Measurements from ENCODE around the gene SCARB1.
"Not testable (repeated sequence)": the region's sequence is repeated elsewhere in the genome, so short reads cannot be mapped to it uniquely, and the experiment has no call there.

Gene SCARB1

GRCh38 chr12:124883263-124884130 lies 19.8 kb upstream of the SCARB1 start:
- DNase-seq, result no peak

GRCh38 chr12:124881123-124881522 lies 17.5 kb upstream of the SCARB1 start:
- no peak for DNase-seq

GRCh38 chr12:124880335-124880734 lies 16.7 kb upstream of the SCARB1 start:
- DNase-seq, result not testable (repeated sequence)

- no peak for DNase-seq
Observed at GRCh38 chr12:124878795-124879516, 15.3 kb upstream of the SCARB1 start.

- no peak for DNase-seq
Observed at GRCh38 chr12:124877423-124877822, 13.8 kb upstream of the SCARB1 start.

GRCh38 chr12:124876171-124876570 lies 12.5 kb upstream of the SCARB1 start:
- no peak for DNase-seq

- no peak for DNase-seq
Observed at GRCh38 chr12:124875803-124876132, 12.1 kb upstream of the SCARB1 start.

- DNase-seq, result no peak
Observed at GRCh38 chr12:124874988-124875802, 11.5 kb upstream of the SCARB1 start.

- DNase-seq, result no peak
Observed at GRCh38 chr12:124874188-124874587, 10.5 kb upstream of the SCARB1 start.

- DNase-seq, result no peak
Observed at GRCh38 chr12:124872068-124872719, 8.5 kb upstream of the SCARB1 start.

- DNase-seq, result no peak
Observed at GRCh38 chr12:124871297-124871696, 7.6 kb upstream of the SCARB1 start.

GRCh38 chr12:124870515-124870914 lies 6.9 kb upstream of the SCARB1 start:
- DNase-seq, result no peak

- no peak for DNase-seq
Observed at GRCh38 chr12:124869059-124869665, 5.5 kb upstream of the SCARB1 start.

GRCh38 chr12:124868252-124869058 lies 4.8 kb upstream of the SCARB1 start:
- no peak for DNase-seq

- no peak for DNase-seq
Observed at GRCh38 chr12:124867401-124867930, 3.8 kb upstream of the SCARB1 start.

GRCh38 chr12:124866883-124867400 lies 3.3 kb upstream of the SCARB1 start:
- no peak for DNase-seq

- DNase-seq, result no peak
Observed at GRCh38 chr12:124866195-124866882, 2.7 kb upstream of the SCARB1 start.

GRCh38 chr12:124865728-124866127 lies 2.1 kb upstream of the SCARB1 start:
- no peak for DNase-seq

- DNase-seq, result no peak
Observed at GRCh38 chr12:124864326-124864752, 675 bp upstream of the SCARB1 start.

GRCh38 chr12:124862768-124863415 lies 772 bp downstream of the SCARB1 start:
- DNase-seq, result peak; percentile 7

Data from T-helper 9 cell (primary cell).